HepG2 (cell line): ENCODE measurements around the gene CPPED1. TPM values are rescaled to one million over a fixed set of nuclear protein-coding genes. Genes with fewer than 3 reads are reported as not detected.

Experiments
- ASH2L ChIP-seq: fragments of 300-600, 200-600 bp; sonication (generic); IDR thresholded peaks from 2 replicates; pipeline ENCODE4 v1.7.0; 2017; ENCODE audit warnings: low read depth, mild to moderate bottlenecking, moderate library complexity, mixed read lengths, low read length; ENCODE audit not compliant: insufficient read length
- GLI4 ChIP-seq: sonication (generic); formaldehyde crosslinking; IDR thresholded peaks from 2 replicates; pipeline ENCODE4 v1.5.1; 2020; ENCODE audit warnings: missing genetic modification reagents, mild to moderate bottlenecking, moderate library complexity, borderline replicate concordance
- HNRNPLL ChIP-seq: fragments of 200-400 bp; formaldehyde crosslinking; IDR thresholded peaks from 2 replicates; pipeline ENCODE4 v1.6.1; 2017; ENCODE audit warnings: mild to moderate bottlenecking, low read depth, low read length; ENCODE audit not compliant: poor library complexity, severe bottlenecking
- HOMEZ ChIP-seq: IDR thresholded peaks from 2 replicates; pipeline ENCODE4 v1.6.1; 2016; ENCODE audit warnings: low read depth
- IRX3 ChIP-seq: sonication (generic); formaldehyde crosslinking; IDR thresholded peaks from 2 replicates; pipeline ENCODE4 v1.8.1; 2023; ENCODE audit warnings: mild to moderate bottlenecking, low read depth, missing genetic modification reagents, borderline replicate concordance
- KDM2A ChIP-seq: sonication (generic); formaldehyde crosslinking; IDR thresholded peaks from 2 replicates; pipeline ENCODE4 v1.4.0; 2020; ENCODE audit warnings: low read depth, missing genetic modification reagents, borderline replicate concordance
- KLF16 ChIP-seq, 2 experiments: sonication (generic) in 1 of 2; formaldehyde crosslinking in 1 of 2; IDR thresholded peaks; 2 replicates each; pipeline versions ENCODE4 v1.6.1 to v1.8.0; 2016 to 2023; ENCODE audit warnings: missing genetic modification reagents in 2 of 2, missing compliant biosample characterization in 1 of 2
- MEIS1 ChIP-seq: sonication (generic); formaldehyde crosslinking; IDR thresholded peaks from 2 replicates; pipeline ENCODE4 v1.9.0; 2021; ENCODE audit warnings: mild to moderate bottlenecking, missing genetic modification reagents, moderate library complexity, borderline replicate concordance
- NCOR1 ChIP-seq: fragments of 200-600 bp; sonication (generic); IDR thresholded peaks from 2 replicates; pipeline ENCODE4 v1.7.0; 2017; ENCODE audit warnings: antibody characterized with exemption, low read length, borderline replicate concordance
- RXRA ChIP-seq: sonication (generic); formaldehyde crosslinking; IDR thresholded peaks from 2 replicates; pipeline ENCODE4 v1.5.1; 2020; ENCODE audit warnings: missing genetic modification reagents
- ZBTB42 ChIP-seq: sonication (generic); formaldehyde crosslinking; IDR thresholded peaks from 2 replicates; pipeline ENCODE4 v1.5.0; 2020; ENCODE audit warnings: mild to moderate bottlenecking, missing genetic modification reagents
- ZNF136 ChIP-seq: sonication (generic); formaldehyde crosslinking; IDR thresholded peaks from 2 replicates; pipeline ENCODE4 v1.8.1; 2022; ENCODE audit warnings: low read depth, mild to moderate bottlenecking, moderate library complexity, missing genetic modification reagents
- ZNF281 ChIP-seq: sonication (generic); formaldehyde crosslinking; IDR thresholded peaks from 2 replicates; pipeline ENCODE4 v1.4.0; 2020; ENCODE audit warnings: missing genetic modification reagents, borderline replicate concordance
- ZNF510 ChIP-seq: sonication (generic); formaldehyde crosslinking; IDR thresholded peaks from 2 replicates; pipeline ENCODE4 v1.4.0; 2020; ENCODE audit warnings: low read depth, mild to moderate bottlenecking, missing genetic modification reagents
- ZNF780A ChIP-seq: sonication (generic); formaldehyde crosslinking; IDR thresholded peaks from 2 replicates; pipeline ENCODE4 v1.8.0; 2022; ENCODE audit warnings: mild to moderate bottlenecking, missing genetic modification reagents, moderate library complexity
- ZSCAN12 ChIP-seq: sonication (generic); formaldehyde crosslinking; IDR thresholded peaks from 2 replicates; pipeline ENCODE4 v1.9.0; 2021; ENCODE audit warnings: mild to moderate bottlenecking, missing genetic modification reagents
- ZSCAN29 ChIP-seq: sonication (generic); formaldehyde crosslinking; conservative IDR thresholded peaks from 2 replicates; pipeline ENCODE4 v1.4.0; 2020; ENCODE audit warnings: mild to moderate bottlenecking, missing genetic modification reagents
- polyA plus RNA-seq, 8 experiments: library from polyadenylated mRNA; depleted of rRNA in 3 of 8; stranded (reverse) in 7 of 8; unstranded in 1 of 8; fragments of >200 nt; fragmentation: Illumina TruSeq in 4 of 8; extraction: Trizol in 4 of 8; gene quantifications; 2 replicates each; pipeline versions ENCODE4 v1.2.1 to v1.2.3, GENCODE V29; 2011 to 2016; ENCODE audit warnings: low read depth in 4 of 8, missing spikeins in 1 of 8, mixed read lengths in 1 of 8; ENCODE audit not compliant: insufficient read depth in 1 of 8
- total RNA-seq, 5 experiments: library from RNA; depleted of rRNA; stranded (reverse); fragments of >200 nt; fragmentation: Illumina TruSeq; extraction: Trizol; gene quantifications; 2 replicates each; pipeline ENCODE4 v1.2.3, GENCODE V29; 2016; ENCODE audit warnings: low read depth in 1 of 5
- TF ChIP-seq, protein P1 (sequence below): sonication (generic); formaldehyde crosslinking; IDR thresholded peaks from 2 replicates; pipeline ENCODE4 v1.4.0; 2020; ENCODE audit warnings: missing genetic modification reagents, borderline replicate concordance
- TF ChIP-seq, protein P2 (sequence below): IDR thresholded peaks from 2 replicates; pipeline ENCODE4 v1.6.1; 2016

CPPED1 gene
- total and polyA plus RNA-seq, 2 of the 13 experiments (the other 11 are each of a cell fraction or from before 2014, with no cell fraction given), result 66.6 to 71.3 TPM

- TF ChIP-seq IRX3 (CRISPR knock-in tag) (peak; percentile 77; the same call in 1 of the 2 replicates), ZNF136 (CRISPR knock-in tag) (no peak), ASH2L (no peak), GLI4 (no peak), RXRA (CRISPR knock-in tag) (0 out of 2 replicates have a peak, but pooled peaks have one; percentile 32), KDM2A (CRISPR knock-in tag) (peak; percentile 77), HOMEZ (CRISPR knock-in tag) (peak; percentile 99), ZSCAN12 (CRISPR knock-in tag) (peak; percentile 95), MEIS1 (CRISPR knock-in tag) (no peak), KLF16 (CRISPR knock-in tag; IDR thresholded peaks at IDR 0.05) (peak in 1 of 2 experiments; percentile 92; a peak in 2 of 4 replicates), ZNF780A (peak; percentile 72; the same call in 1 of the 2 replicates), ZNF510 (CRISPR knock-in tag) (0 out of 2 replicates have a peak, but pooled peaks have one; percentile 70), ZNF281 (CRISPR knock-in tag) (peak; percentile 74), HNRNPLL (no peak), NCOR1 (no peak), ZSCAN29 (CRISPR knock-in tag) (no peak), ZBTB42 (CRISPR knock-in tag) (peak; percentile 85; the same call in 1 of the 2 replicates)
- TF ChIP-seq, protein P1, sequence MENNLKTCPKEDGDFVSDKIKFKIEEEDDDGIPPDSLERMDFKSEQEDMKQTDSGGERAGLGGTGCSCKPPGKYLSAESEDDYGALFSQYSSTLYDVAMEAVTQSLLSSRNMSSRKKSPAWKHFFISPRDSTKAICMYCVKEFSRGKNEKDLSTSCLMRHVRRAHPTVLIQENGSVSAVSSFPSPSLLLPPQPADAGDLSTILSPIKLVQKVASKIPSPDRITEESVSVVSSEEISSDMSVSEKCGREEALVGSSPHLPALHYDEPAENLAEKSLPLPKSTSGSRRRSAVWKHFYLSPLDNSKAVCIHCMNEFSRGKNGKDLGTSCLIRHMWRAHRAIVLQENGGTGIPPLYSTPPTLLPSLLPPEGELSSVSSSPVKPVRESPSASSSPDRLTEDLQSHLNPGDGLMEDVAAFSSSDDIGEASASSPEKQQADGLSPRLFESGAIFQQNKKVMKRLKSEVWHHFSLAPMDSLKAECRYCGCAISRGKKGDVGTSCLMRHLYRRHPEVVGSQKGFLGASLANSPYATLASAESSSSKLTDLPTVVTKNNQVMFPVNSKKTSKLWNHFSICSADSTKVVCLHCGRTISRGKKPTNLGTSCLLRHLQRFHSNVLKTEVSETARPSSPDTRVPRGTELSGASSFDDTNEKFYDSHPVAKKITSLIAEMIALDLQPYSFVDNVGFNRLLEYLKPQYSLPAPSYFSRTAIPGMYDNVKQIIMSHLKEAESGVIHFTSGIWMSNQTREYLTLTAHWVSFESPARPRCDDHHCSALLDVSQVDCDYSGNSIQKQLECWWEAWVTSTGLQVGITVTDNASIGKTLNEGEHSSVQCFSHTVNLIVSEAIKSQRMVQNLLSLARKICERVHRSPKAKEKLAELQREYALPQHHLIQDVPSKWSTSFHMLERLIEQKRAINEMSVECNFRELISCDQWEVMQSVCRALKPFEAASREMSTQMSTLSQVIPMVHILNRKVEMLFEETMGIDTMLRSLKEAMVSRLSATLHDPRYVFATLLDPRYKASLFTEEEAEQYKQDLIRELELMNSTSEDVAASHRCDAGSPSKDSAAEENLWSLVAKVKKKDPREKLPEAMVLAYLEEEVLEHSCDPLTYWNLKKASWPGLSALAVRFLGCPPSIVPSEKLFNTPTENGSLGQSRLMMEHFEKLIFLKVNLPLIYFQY (CRISPR knock-in tag), result peak; percentile 94
- TF ChIP-seq, protein P2, sequence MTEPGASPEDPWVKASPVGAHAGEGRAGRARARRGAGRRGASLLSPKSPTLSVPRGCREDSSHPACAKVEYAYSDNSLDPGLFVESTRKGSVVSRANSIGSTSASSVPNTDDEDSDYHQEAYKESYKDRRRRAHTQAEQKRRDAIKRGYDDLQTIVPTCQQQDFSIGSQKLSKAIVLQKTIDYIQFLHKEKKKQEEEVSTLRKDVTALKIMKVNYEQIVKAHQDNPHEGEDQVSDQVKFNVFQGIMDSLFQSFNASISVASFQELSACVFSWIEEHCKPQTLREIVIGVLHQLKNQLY (CRISPR knock-in tag), result peak; percentile 71; the same call in 1 of the 2 replicates
These were observed 142.0 kb downstream of the CPPED1 start (continued) for GRCh38 chr16:12661656-12662172.
